Hepatocyte (in vitro differentiated cells): ENCODE data around the gene UQCRH. TPM values are rescaled to one million over a fixed set of nuclear protein-coding genes. Genes with fewer than 3 reads are reported as not detected.
"Not testable (repeated sequence)": the region's sequence is repeated elsewhere in the genome, so short reads cannot be mapped to it uniquely, and the experiment has no call there.

Source experiments
- DNase-seq: peaks from one replicate; pipeline ENCODE4 v3.0.0-alpha.2; 2016; ENCODE audit warnings: low spot score
- H2AFZ ChIP-seq: fragments of 200-600 bp; sonication (generic); 2 replicates; pipeline ENCODE4 v1.6.0; 2016; ENCODE audit warnings: antibody characterized with exemption, mild to moderate bottlenecking
- H3K27ac ChIP-seq: fragments of 200-600 bp; sonication (generic); 2 replicates; pipeline ENCODE4 v1.5.1; 2016; ENCODE audit warnings: mild to moderate bottlenecking
- H3K27me3 ChIP-seq: fragments of 200-600 bp; sonication (generic); 2 replicates; pipeline ENCODE4 v1.6.1; 2016
- H3K36me3 ChIP-seq: fragments of 200-600 bp; sonication (generic); replicated peaks from 2 replicates; pipeline ENCODE4 v1.5.1; 2016; ENCODE audit warnings: low read depth; ENCODE audit not compliant: insufficient read depth
- H3K4me1 ChIP-seq: fragments of 200-600 bp; sonication (generic); 2 replicates; pipeline ENCODE4 v1.5.1; 2016; ENCODE audit warnings: mild to moderate bottlenecking, moderate library complexity; ENCODE audit not compliant: insufficient read depth
- H3K4me2 ChIP-seq: fragments of 200-600 bp; sonication (generic); 2 replicates; pipeline ENCODE4 v1.6.0; 2016
- H3K4me3 ChIP-seq: fragments of 200-600 bp; sonication (generic); 2 replicates; pipeline ENCODE4 v1.5.1; 2016; ENCODE audit warnings: mild to moderate bottlenecking
- H3K79me2 ChIP-seq: fragments of 200-600 bp; sonication (generic); 2 replicates; pipeline ENCODE4 v1.6.0; 2017; ENCODE audit warnings: mild to moderate bottlenecking
- H3K9me2 ChIP-seq: fragments of 200-600 bp; sonication (generic); replicated peaks from 2 replicates; pipeline ENCODE4 v1.6.0; 2017; ENCODE audit warnings: mild to moderate bottlenecking; ENCODE audit not compliant: insufficient read depth
- H3K9me3 ChIP-seq: fragments of 200-600 bp; sonication (generic); 2 replicates; pipeline ENCODE4 v1.5.1; 2016; ENCODE audit warnings: low read depth, mild to moderate bottlenecking
- H4K20me1 ChIP-seq: fragments of 200-600 bp; sonication (generic); 2 replicates; pipeline ENCODE4 v1.6.0; 2016; ENCODE audit warnings: mild to moderate bottlenecking; ENCODE audit not compliant: insufficient read depth, poor library complexity, severe bottlenecking
- EZH2 ChIP-seq: fragments of 200-600 bp; sonication (generic); IDR thresholded peaks from 2 replicates; pipeline ENCODE4 v1.6.1; 2016; ENCODE audit warnings: antibody characterized with exemption, mild to moderate bottlenecking, borderline replicate concordance
- EZH2phosphoT487 ChIP-seq: fragments of 200-600 bp; sonication (generic); IDR thresholded peaks from one replicate; pipeline ENCODE4 v1.6.1; 2018; ENCODE audit warnings: antibody characterized with exemption, mild to moderate bottlenecking, low read depth, moderate library complexity; ENCODE audit not compliant: unreplicated experiment, severe bottlenecking
- WGBS: methylation state at CpG from one replicate; pipeline ENCODE4 v1.1.6; 2016; ENCODE audit warnings: low lambda C conversion rate; ENCODE audit errors: missing lambda C conversion rate; 5-methylcytosine and 5-hydroxymethylcytosine counted together
- polyA plus RNA-seq: library from polyadenylated mRNA; unstranded; fragments of >200 nt; fragmentation: Nextera tagmentation; extraction: Ambion mirVana; gene quantifications from 2 replicates; pipeline ENCODE4 v1.2.1, GENCODE V29; 2016
- total RNA-seq: library from RNA; depleted of rRNA; stranded (reverse); fragments of >200 nt; gene quantifications from 2 replicates; pipeline ENCODE4 v1.2.3, GENCODE V29; 2014
- TF ChIP-seq, protein P1 (sequence below): fragments of 200-600 bp; sonication (generic); IDR thresholded peaks from 2 replicates; pipeline ENCODE4 v1.5.1; 2016; ENCODE audit warnings: antibody characterized with exemption, mild to moderate bottlenecking; ENCODE audit not compliant: poor library complexity

The UQCRH gene
- total and polyA plus RNA-seq, 2 experiments from 2014 or later = 269 to 429 TPM

DNA sequence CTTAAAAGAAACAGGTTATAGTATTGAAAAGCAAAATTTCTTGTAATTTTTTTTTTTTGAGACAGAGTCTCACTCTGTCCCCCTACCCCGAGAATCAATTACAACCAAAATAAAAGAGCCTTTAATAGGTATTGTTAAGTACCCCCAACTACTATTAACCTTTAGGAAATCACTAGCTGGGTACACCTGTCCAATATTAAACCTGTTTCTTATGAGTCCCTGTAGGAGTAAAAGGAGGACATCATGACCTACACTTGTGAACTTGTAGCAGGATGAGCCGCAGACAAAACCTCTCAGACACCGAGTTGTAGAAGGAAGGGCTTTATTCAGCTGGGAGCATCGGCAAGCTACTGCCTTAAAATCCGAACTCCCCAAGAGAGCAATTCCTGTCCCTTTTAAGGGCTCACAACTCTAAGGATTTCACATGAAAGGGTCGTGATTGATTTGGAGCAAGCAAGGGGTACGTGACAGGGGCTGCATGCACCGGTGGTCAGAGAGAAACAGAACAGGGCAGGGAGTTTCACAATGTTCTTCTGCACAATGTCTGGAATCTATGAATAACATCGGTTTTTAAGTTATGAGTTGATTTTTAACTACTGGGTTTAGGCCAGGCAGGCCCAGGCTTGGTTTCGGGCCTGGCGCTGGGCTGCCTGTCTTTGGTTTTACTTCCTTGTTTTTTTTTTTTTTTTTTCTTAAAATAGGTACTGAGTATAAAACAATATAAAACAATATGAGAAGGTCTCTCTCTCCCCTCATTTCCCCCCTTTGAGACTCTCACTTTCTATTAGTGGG lies 22.0 kb downstream of the UQCRH start:
- WGBS = 95% methylated on average over 11 of the region's 11 CpGs
- not testable (repeated sequence) for DNase-seq, H3K9me2 ChIP-seq, H3K27ac ChIP-seq, H4K20me1 ChIP-seq, H3K36me3 ChIP-seq, H3K9me3 ChIP-seq, H3K27me3 ChIP-seq, H3K4me3 ChIP-seq, H3K4me1 ChIP-seq, H3K79me2 ChIP-seq, H3K4me2 ChIP-seq, H2AFZ ChIP-seq

DNA sequence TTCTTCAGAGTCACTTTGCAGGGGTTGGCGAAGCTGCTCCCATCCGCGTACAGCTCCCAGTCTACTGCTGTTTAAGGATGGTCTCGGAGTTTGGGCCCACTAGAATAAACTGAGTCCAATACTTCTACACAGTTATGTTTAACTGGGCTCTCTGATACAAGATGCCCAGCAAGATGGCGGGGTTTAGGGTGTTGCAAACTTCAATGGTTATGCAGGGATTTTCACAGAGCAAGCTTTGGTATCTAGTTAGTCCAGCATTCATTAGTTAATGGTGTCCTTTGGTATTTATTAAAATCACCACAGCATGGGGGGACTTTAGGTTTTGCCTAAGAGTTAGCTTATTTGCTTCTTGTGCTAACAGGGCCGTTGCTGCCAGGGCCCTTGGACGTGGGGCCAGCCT lies 24.7 kb downstream of the UQCRH start:
- not testable (repeated sequence) for H3K4me3 ChIP-seq, DNase-seq, H3K4me1 ChIP-seq, H3K9me2 ChIP-seq, H3K9me3 ChIP-seq, H3K27me3 ChIP-seq, H3K27ac ChIP-seq, H3K79me2 ChIP-seq, H4K20me1 ChIP-seq, H2AFZ ChIP-seq, H3K4me2 ChIP-seq, H3K36me3 ChIP-seq
- WGBS = 92% methylated on average over 7 of the region's 7 CpGs

GRCh38 chr1:46329807-46330206 lies 26.3 kb downstream of the UQCRH start:
- not testable (repeated sequence) for H2AFZ ChIP-seq, H3K27ac ChIP-seq, H3K9me2 ChIP-seq, H3K27me3 ChIP-seq, H3K4me3 ChIP-seq, H4K20me1 ChIP-seq, DNase-seq, H3K9me3 ChIP-seq, H3K36me3 ChIP-seq, H3K79me2 ChIP-seq, H3K4me1 ChIP-seq, H3K4me2 ChIP-seq
- WGBS = 60% methylated on average over 7 of the region's 7 CpGs

DNA sequence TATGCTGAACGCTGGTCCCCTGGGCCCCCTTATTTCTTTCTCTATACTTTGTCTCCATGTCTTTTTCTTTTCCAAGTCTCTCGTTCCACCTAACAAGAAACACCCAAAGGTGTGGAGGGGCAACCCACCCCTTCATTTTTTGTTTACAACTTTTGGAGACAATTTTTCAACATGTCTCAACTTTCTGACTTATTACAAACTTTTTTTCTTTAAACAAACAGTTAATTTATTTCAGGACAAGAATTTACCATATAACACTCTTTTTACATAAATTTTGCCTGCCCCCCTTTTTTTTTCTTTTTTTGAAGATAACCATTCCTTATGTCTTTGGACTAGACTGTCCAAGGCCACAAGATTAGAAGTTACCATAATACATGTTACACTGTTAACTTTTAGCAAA lies 26.9 kb downstream of the UQCRH start:
- H3K4me1 ChIP-seq, H3K4me3 ChIP-seq, H3K9me3 ChIP-seq, H3K79me2 ChIP-seq, H3K27ac ChIP-seq, H3K9me2 ChIP-seq, DNase-seq, H4K20me1 ChIP-seq, H3K36me3 ChIP-seq, H2AFZ ChIP-seq, H3K27me3 ChIP-seq, H3K4me2 ChIP-seq: not testable (repeated sequence)
- 89% methylated on average over 2 of the region's 2 CpGs for WGBS

DNA sequence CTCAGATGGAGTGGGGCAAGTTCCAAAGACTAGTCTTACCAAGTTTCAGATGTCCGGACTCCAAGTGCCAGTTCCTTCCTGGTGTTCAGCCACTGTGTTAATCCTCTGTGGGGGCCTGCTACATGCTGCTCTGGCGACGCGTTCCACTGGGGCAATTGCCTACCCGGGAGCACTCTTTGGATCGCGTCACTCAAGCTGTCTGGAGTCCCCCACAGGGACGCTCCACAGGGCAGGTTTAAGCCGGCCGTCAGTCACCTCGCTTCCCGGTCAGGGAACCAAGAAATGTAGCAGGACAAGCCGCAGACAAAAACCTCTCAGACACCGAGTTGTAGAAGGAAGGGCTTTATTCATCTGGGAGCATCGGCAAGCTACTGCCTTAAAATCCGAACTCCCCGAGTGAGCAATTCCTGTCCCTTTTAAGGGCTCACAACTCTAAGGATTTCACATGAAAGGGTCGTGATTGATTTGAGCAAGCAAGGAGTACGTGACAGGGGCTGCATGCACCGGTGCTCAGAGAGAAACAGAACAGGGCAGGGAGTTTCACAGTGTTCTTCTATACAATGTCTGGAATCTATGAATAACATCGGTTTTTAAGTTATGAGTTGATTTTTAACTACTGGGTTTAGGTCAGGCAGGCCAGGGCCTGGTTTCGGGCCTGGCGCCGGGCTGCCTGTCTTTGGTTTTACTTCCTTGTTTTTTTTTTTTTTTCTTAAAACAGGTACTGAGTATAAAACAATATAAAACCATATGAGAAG lies 28.5 kb downstream of the UQCRH start:
- not testable (repeated sequence) for H4K20me1 ChIP-seq, H3K27me3 ChIP-seq, H3K27ac ChIP-seq, H3K79me2 ChIP-seq, H3K4me1 ChIP-seq, H3K36me3 ChIP-seq, H3K4me3 ChIP-seq, DNase-seq, H3K4me2 ChIP-seq, H2AFZ ChIP-seq, H3K9me2 ChIP-seq, H3K9me3 ChIP-seq
- 78% methylated on average over 24 of the region's 24 CpGs for WGBS

GRCh38 chr1:46333300-46334029 lies 30.0 kb downstream of the UQCRH start:
- Histone ChIP-seq H3K4me1 (no peaks in the 10 kb centered on the region), H2AFZ (no peak overlapping the region), H3K4me3 (no peak overlapping the region), H3K79me2 (no peaks in the 10 kb centered on the region), H3K36me3 (no peaks in the 10 kb centered on the region), H4K20me1 (no peaks in the 10 kb centered on the region), H3K9me3 (no peaks in the 10 kb centered on the region), H3K9me2 (no peaks in the 10 kb centered on the region), H3K4me2 (no peak overlapping the region), H3K27me3 (no peaks in the 10 kb centered on the region), H3K27ac (no peak overlapping the region)
- TF ChIP-seq EZH2phosphoT487 (no peak), EZH2 (no peak)
- TF ChIP-seq, protein P1, sequence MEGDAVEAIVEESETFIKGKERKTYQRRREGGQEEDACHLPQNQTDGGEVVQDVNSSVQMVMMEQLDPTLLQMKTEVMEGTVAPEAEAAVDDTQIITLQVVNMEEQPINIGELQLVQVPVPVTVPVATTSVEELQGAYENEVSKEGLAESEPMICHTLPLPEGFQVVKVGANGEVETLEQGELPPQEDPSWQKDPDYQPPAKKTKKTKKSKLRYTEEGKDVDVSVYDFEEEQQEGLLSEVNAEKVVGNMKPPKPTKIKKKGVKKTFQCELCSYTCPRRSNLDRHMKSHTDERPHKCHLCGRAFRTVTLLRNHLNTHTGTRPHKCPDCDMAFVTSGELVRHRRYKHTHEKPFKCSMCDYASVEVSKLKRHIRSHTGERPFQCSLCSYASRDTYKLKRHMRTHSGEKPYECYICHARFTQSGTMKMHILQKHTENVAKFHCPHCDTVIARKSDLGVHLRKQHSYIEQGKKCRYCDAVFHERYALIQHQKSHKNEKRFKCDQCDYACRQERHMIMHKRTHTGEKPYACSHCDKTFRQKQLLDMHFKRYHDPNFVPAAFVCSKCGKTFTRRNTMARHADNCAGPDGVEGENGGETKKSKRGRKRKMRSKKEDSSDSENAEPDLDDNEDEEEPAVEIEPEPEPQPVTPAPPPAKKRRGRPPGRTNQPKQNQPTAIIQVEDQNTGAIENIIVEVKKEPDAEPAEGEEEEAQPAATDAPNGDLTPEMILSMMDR = peak; percentile 42
- DNase-seq = peak; percentile 45
- WGBS = 71% methylated on average over 9 of the region's 9 CpGs
